SK-N-SH (cell line): ENCODE data around the gene MACROD2. TPM values are rescaled to one million over a fixed set of nuclear protein-coding genes. Genes with fewer than 3 reads are reported as not detected.

ENCODE experiments used
- CTCF ChIA-PET: fragments of 300-600, 350-600 bp; formaldehyde crosslinking; extraction: SDS; loops from one replicate; lab custom pipeline; 2021; lab: Yijun Ruan, JAX
- POLR2A ChIA-PET: fragments of 350-600 bp; sonication (Branson Sonifier 250); formaldehyde crosslinking; extraction: SDS; loops from one replicate; lab custom pipeline; 2020; ENCODE audit warnings: antibody characterized with exemption, inconsistent platforms; lab: Yijun Ruan, JAX
- DNase-seq: peaks from one replicate; pipeline ENCODE4 v3.0.0; 2012
- H2AFZ ChIP-seq: fragments of 200-600 bp; sonication (generic); 2 replicates; pipeline ENCODE4 v1.8.1; 2016; ENCODE audit warnings: antibody characterized with exemption, mild to moderate bottlenecking, low read depth
- H3F3A ChIP-seq: fragments of 200-600 bp; sonication (generic); replicated peaks from 2 replicates; pipeline ENCODE3; 2016; ENCODE audit warnings: antibody characterized with exemption, mild to moderate bottlenecking; ENCODE audit not compliant: insufficient read depth
- H3K27ac ChIP-seq, 2 experiments: fragments of 200-500 bp in 1 of 2; fragments of 200-600 bp in 1 of 2; sonication (Bioruptor generic) in 1 of 2; sonication (generic), shearing (Covaris generic) in 1 of 2; 2 replicates each; pipeline versions ENCODE4 v1.5.1 to v1.6.1; 2014 to 2016; ENCODE audit warnings: low read depth in 2 of 2, inconsistent platforms in 1 of 2, low read length in 1 of 2, mild to moderate bottlenecking in 1 of 2, mixed read lengths in 1 of 2
- H3K27me3 ChIP-seq: fragments of 200-600 bp; sonication (generic), shearing (Covaris generic); 2 replicates; pipeline ENCODE4 v1.6.1; 2016; ENCODE audit warnings: mixed run types; ENCODE audit not compliant: insufficient read depth
- H3K36me3 ChIP-seq, 2 experiments: fragments of 200-500 bp in 1 of 2; fragments of 200-600 bp in 1 of 2; sonication (Bioruptor generic) in 1 of 2; sonication (generic) in 1 of 2; replicated peaks in 1 of 2; 2 replicates each; pipeline versions ENCODE3 to v1.5.1; 2014 to 2016; ENCODE audit warnings: low read length in 1 of 2, mild to moderate bottlenecking in 1 of 2; ENCODE audit not compliant: insufficient read depth in 2 of 2, control insufficient read depth in 1 of 2
- H3K4me1 ChIP-seq, 2 experiments: fragments of 200-500 bp in 1 of 2; fragments of 200-600 bp in 1 of 2; sonication (Bioruptor generic) in 1 of 2; sonication (generic), shearing (Covaris generic) in 1 of 2; 2 replicates each; pipeline versions ENCODE4 v1.5.1 to v1.6.1; 2014 to 2016; ENCODE audit warnings: low read depth in 1 of 2, low read length in 1 of 2, mixed run types in 1 of 2; ENCODE audit not compliant: insufficient read depth in 2 of 2, control insufficient read depth in 1 of 2
- H3K4me2 ChIP-seq: fragments of 200-600 bp; sonication (generic), shearing (Covaris generic); 2 replicates; pipeline ENCODE4 v1.6.1; 2017; ENCODE audit warnings: mixed run types
- H3K4me3 ChIP-seq, 2 experiments: fragments of 200-500 bp in 1 of 2; fragments of 200-600 bp in 1 of 2; sonication (Bioruptor generic) in 1 of 2; sonication (generic), shearing (Covaris generic) in 1 of 2; 2 replicates each; pipeline versions ENCODE4 v1.5.1 to v1.8.1; 2014 to 2016; ENCODE audit warnings: low read depth in 2 of 2, inconsistent platforms in 1 of 2, low read length in 1 of 2, mild to moderate bottlenecking in 1 of 2, mixed read lengths in 1 of 2, moderate library complexity in 1 of 2
- H3K79me2 ChIP-seq: fragments of 200-600 bp; sonication (generic); 2 replicates; pipeline ENCODE4 v1.8.1; 2017; ENCODE audit warnings: mild to moderate bottlenecking; ENCODE audit not compliant: insufficient read depth
- H3K9ac ChIP-seq: fragments of 200-600 bp; sonication (generic); 2 replicates; pipeline ENCODE4 v1.6.1; 2017; ENCODE audit warnings: mixed run types
- H3K9me2 ChIP-seq: fragments of 200-600 bp; sonication (generic); 2 replicates; pipeline ENCODE4 v1.6.1; 2017; ENCODE audit warnings: mixed run types
- H3K9me3 ChIP-seq: fragments of 200-600 bp; sonication (generic); 2 replicates; pipeline ENCODE4 v1.6.1; 2017; ENCODE audit warnings: mixed run types, mild to moderate bottlenecking, moderate library complexity
- H4K20me1 ChIP-seq: fragments of 200-600 bp; sonication (generic); 2 replicates; pipeline ENCODE4 v1.6.1; 2017; ENCODE audit warnings: mild to moderate bottlenecking, mixed run types; ENCODE audit not compliant: insufficient read depth
- ELF1 ChIP-seq: IDR thresholded peaks from 2 replicates; pipeline ENCODE4 v1.4.0; 2012
- FOSL2 ChIP-seq: IDR thresholded peaks from 2 replicates; pipeline ENCODE4 v1.4.0; 2012; ENCODE audit warnings: low read depth, mild to moderate bottlenecking, moderate library complexity, borderline replicate concordance
- GATA2 ChIP-seq: sonication (generic); formaldehyde crosslinking; IDR thresholded peaks from 2 replicates; pipeline ENCODE4 v1.5.0; 2020; ENCODE audit warnings: mild to moderate bottlenecking, missing genetic modification reagents
- MAX ChIP-seq: IDR thresholded peaks from 2 replicates; pipeline ENCODE4 v1.4.0; 2012; ENCODE audit warnings: low read depth
- MXI1 ChIP-seq: IDR thresholded peaks from 2 replicates; pipeline ENCODE4 v1.6.1; 2012; ENCODE audit warnings: mild to moderate bottlenecking, low read depth, low read length, improper control_type of control experiment
- NRF1 ChIP-seq: IDR thresholded peaks from 2 replicates; pipeline ENCODE4 v1.6.1; 2012; ENCODE audit warnings: low read depth, mild to moderate bottlenecking, low read length
- PBX3 ChIP-seq: IDR thresholded peaks from 2 replicates; pipeline ENCODE4; 2012
- POLR2AphosphoS5 ChIP-seq: IDR thresholded peaks from 2 replicates; pipeline ENCODE4 v1.6.1; 2012; ENCODE audit warnings: low read depth, low read length
- RFX5 ChIP-seq: IDR thresholded peaks from 2 replicates; pipeline ENCODE4 v1.6.1; 2012; ENCODE audit warnings: mild to moderate bottlenecking, improper control_type of control experiment, low read length
- RXRA ChIP-seq: IDR thresholded peaks from 2 replicates; pipeline ENCODE4 v1.4.0; 2012; ENCODE audit warnings: low read depth, mild to moderate bottlenecking, borderline replicate concordance
- TAF1 ChIP-seq: IDR thresholded peaks from 2 replicates; pipeline ENCODE4 v1.6.1; 2012; ENCODE audit warnings: low read depth, mild to moderate bottlenecking, low read length, moderate library complexity, borderline replicate concordance
- TCF12 ChIP-seq: IDR thresholded peaks from 2 replicates; pipeline ENCODE4 v1.4.0; 2012
- USF1 ChIP-seq: IDR thresholded peaks from 2 replicates; pipeline ENCODE4 v1.4.0; 2012; ENCODE audit warnings: low read depth, borderline replicate concordance
- USF2 ChIP-seq: fragments of 150-350 bp; IDR thresholded peaks from 2 replicates; pipeline ENCODE4 v1.6.1; 2017; ENCODE audit warnings: antibody characterized with exemption, low read length, low read depth, borderline replicate concordance
- YY1 ChIP-seq: IDR thresholded peaks from 2 replicates; pipeline ENCODE4 v1.4.0; 2012; ENCODE audit warnings: low read depth, mild to moderate bottlenecking
- ZBTB33 ChIP-seq: IDR thresholded peaks from 2 replicates; pipeline ENCODE4 v1.4.0; 2012; ENCODE audit warnings: low read depth, borderline replicate concordance
- WGBS: methylation state at CpG from one replicate; pipeline ENCODE4 v1.1.6; 2017; ENCODE audit warnings: low lambda C conversion rate; 5-methylcytosine and 5-hydroxymethylcytosine counted together
- polyA plus RNA-seq, 3 experiments: library from polyadenylated mRNA; depleted of rRNA; stranded (reverse); fragments of >200 nt; gene quantifications; 2 replicates each; pipeline ENCODE4 v1.2.3, GENCODE V29; 2012

Gene MACROD2
- polyA plus RNA-seq, 1 of the 3 experiments (the other 2 are of a cell fraction): 0.33 TPM

- no peaks in the 10 kb centered on the region for H4K20me1 ChIP-seq
- TF ChIP-seq MXI1: no peak
- TF ChIP-seq USF1: no peak
- no peak for TF ChIP-seq ZBTB33
- no peak for TF ChIP-seq RXRA
- no peak for TF ChIP-seq FOSL2
- no peak for TF ChIP-seq TCF12
- TF ChIP-seq RFX5: no peak
- no peak for TF ChIP-seq PBX3
- no peak for TF ChIP-seq ELF1
- TF ChIP-seq POLR2AphosphoS5: no peak
- no peak for TF ChIP-seq TAF1
- TF ChIP-seq GATA2 (CRISPR knock-in tag): no peak
- no peak for TF ChIP-seq NRF1
- TF ChIP-seq USF2: no peak
- no peak for TF ChIP-seq YY1
- TF ChIP-seq MAX: no peak
- TF ChIP-seq, all 33 proteins: peak for 0
- no peaks in the 10 kb centered on the region for H3K9me3 ChIP-seq
- no peak overlapping the region for H2AFZ ChIP-seq
- no peak overlapping the region for H3K4me2 ChIP-seq
- H3K36me3 ChIP-seq: no peaks in the 10 kb centered on the region
- 82% methylated on average over 4 of the region's 4 CpGs for WGBS
- H3K4me1 ChIP-seq: 0 out of 4 replicates have a peak, but pooled peaks cover 0 to 2% of the 10 kb centered on the region in 2 experiments
- no peak overlapping the region for H3K4me3 ChIP-seq
- ChIA-PET POLR2A (no interaction called here), CTCF (no interaction called here)
- no peaks in the 10 kb centered on the region for H3K9me2 ChIP-seq
- H3K79me2 ChIP-seq: no peaks in the 10 kb centered on the region
- H3F3A ChIP-seq: no peaks in the 10 kb centered on the region
- no peaks in the 10 kb centered on the region for H3K27me3 ChIP-seq
- H3K27ac ChIP-seq: no peak overlapping the region
- H3K9ac ChIP-seq: no peak overlapping the region
- no peak for DNase-seq
Observed at GRCh38 chr20:14701326-14701725, 706.0 kb downstream of the MACROD2 start.
